Activated naive CD4-positive, alpha-beta T cell treated with anti-CD3 and anti-CD28 coated beads, Interleukin-2, amount 50 U/mL, for 72 hours (primary cell): ENCODE results near the gene NSRP1. TPM values are rescaled to one million over a fixed set of nuclear protein-coding genes. Genes with fewer than 3 reads are reported as not detected.
"Not testable (repeated sequence)": the region's sequence is repeated elsewhere in the genome, so short reads cannot be mapped to it uniquely, and the experiment has no call there.

Experiments
- ATAC-seq, 2 donors: fragments of 150-1000 bp; cut with Tn5 transposase; 2 replicates each; pipeline ENCODE4 v1.10.0; 2021; ENCODE audit warnings: mild to moderate bottlenecking in 2 of 2, moderate library complexity in 2 of 2
- DNase-seq, 2 donors: peaks; one replicate each; pipeline ENCODE4 v3.0.0; 2021 to 2022; ENCODE audit warnings: low spot score in 2 of 2
- H3K27ac Mint-ChIP-seq, 2 donors: one replicate each; pipeline ENCODE4 v1.8.0; 2022; ENCODE audit warnings: mild to moderate bottlenecking in 2 of 2, mixed read lengths in 2 of 2
- H3K36me3 Mint-ChIP-seq, 2 donors: one replicate each; pipeline ENCODE4 v1.8.0; 2022; ENCODE audit warnings: mixed read lengths in 2 of 2
- H3K9me3 Mint-ChIP-seq, 2 donors: one replicate each; pipeline ENCODE4 v1.8.0; 2022; ENCODE audit warnings: mixed read lengths in 2 of 2
- total RNA-seq, 2 donors: library from RNA; stranded (reverse); gene quantifications; one replicate each; pipeline ENCODE4 v1.2.3, GENCODE V29; 2022

Gene NSRP1
- total RNA-seq, 2 donors from 2014 or later: 22.0 to 33.6 TPM

DNA sequence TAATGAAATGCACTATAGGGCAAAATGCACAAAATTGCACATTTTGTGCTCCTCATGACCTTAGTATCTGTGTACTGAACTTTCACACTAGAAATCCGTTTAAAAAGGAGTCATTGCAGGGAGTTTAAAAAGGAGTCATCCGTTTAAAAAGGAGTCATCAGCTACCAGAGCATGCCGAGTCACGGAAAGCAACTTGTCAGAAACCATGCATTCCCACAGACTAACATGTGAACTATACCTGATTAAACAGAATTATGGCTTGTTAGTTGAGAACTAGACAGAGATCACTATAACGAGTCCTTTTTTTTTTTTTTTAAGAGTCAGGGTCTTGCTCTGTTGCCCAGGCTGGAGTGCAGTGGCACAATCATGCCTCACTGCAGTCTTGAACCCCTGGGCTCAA lies 83.0 kb downstream of the NSRP1 start:
- DNase-seq (no peak), ATAC-seq (no peak)
- Mint-ChIP-seq H3K27ac (no peak overlapping the region), H3K9me3 (no peaks in the 10 kb centered on the region), H3K36me3 (no peaks in the 10 kb centered on the region)

DNA sequence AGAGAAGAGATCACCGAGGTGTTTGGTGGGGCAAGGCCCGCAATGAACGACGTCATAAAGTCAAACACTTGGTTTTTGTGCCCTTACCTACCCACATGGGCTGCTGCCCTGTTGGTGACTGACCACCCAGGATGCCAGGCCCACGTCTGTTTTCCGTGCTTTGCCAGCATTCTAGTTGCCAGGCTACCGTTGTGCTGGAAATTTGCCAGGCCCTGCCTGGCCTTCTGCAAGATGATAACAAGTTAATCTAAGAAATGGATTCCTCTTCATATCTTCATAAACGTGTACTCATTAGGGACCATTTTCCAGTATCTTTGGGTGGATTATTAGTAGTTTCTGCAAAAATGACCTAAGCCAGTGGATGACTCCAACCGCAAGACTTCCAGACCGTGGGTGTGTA lies 83.5 kb downstream of the NSRP1 start:
- ATAC-seq: no peak
- Mint-ChIP-seq H3K36me3 (no peaks in the 10 kb centered on the region), H3K27ac (no peak overlapping the region), H3K9me3 (no peaks in the 10 kb centered on the region)
- DNase-seq: no peak

- H3K36me3 Mint-ChIP-seq, H3K9me3 Mint-ChIP-seq, DNase-seq, ATAC-seq, H3K27ac Mint-ChIP-seq: not testable (repeated sequence)
Observed at GRCh38 chr17:30200656-30201055, 84.0 kb downstream of the NSRP1 start.

- H3K27ac Mint-ChIP-seq: no peak overlapping the region
Observed at GRCh38 chr17:30203471-30203981, 86.9 kb downstream of the NSRP1 start.

GRCh38 chr17:30207655-30208054 lies 91.0 kb downstream of the NSRP1 start:
- Mint-ChIP-seq H3K27ac (no peak overlapping the region), H3K36me3 (no peaks in the 10 kb centered on the region), H3K9me3 (no peaks in the 10 kb centered on the region)
- ATAC-seq (no peak), DNase-seq (no peak)

More at GRCh38 chr17:30203471-30203981, 86.9 kb downstream of the NSRP1 start:
- no peaks in the 10 kb centered on the region for H3K9me3 Mint-ChIP-seq
- no peaks in the 10 kb centered on the region for H3K36me3 Mint-ChIP-seq
- ATAC-seq (no peak), DNase-seq (no peak)

DNA sequence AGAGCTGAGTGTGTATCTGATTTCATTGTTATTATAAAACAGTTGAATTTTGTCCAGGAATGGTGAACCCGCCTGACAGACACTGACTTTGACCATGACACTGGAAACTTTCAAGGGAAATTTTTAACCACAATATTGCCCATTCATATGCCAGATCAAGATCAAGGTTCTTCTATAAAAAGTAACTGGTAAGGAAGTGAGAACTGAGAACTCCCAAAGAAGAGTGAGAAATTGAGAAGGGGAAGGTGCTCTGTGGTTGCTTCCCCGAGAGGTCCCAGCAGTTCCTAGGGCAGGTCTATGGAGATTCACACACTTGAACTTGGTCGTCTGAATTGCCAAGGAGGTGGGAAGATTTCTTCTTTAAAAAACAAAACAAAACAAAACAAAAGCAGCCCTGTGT lies 91.6 kb downstream of the NSRP1 start:
- no peak overlapping the region for H3K27ac Mint-ChIP-seq
- ATAC-seq (no peak), DNase-seq (no peak)
- no peaks in the 10 kb centered on the region for H3K36me3 Mint-ChIP-seq
- no peaks in the 10 kb centered on the region for H3K9me3 Mint-ChIP-seq

- DNase-seq: no peak
- Mint-ChIP-seq H3K9me3 (no peaks in the 10 kb centered on the region), H3K27ac (no peak overlapping the region), H3K36me3 (no peaks in the 10 kb centered on the region)
- ATAC-seq: no peak
Observed at GRCh38 chr17:30209930-30210329, 93.3 kb downstream of the NSRP1 start.

DNA sequence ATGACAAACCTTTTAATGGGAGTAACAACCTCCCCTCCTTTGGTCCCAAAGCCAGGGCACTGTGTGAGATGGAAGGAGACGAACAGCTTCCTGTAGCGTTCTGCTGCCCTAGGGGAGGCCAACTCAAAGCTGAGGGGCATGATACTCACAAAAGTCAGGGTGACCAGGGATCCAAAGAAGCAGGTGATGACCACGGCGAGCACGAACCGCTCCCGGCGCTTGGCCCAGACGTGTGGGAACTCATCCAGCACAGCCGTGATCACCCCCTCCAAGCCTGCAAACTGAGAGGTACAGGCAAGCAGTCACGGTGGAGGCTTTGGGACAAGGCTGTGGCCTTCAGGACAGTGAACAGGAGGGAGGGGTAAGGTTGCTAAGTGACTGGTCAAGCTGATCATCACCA lies 93.8 kb downstream of the NSRP1 start:
- H3K9me3 Mint-ChIP-seq: no peaks in the 10 kb centered on the region
- DNase-seq (no peak), ATAC-seq (no peak)
- H3K27ac Mint-ChIP-seq: no peak overlapping the region
- H3K36me3 Mint-ChIP-seq: no peaks in the 10 kb centered on the region

GRCh38 chr17:30210901-30211300 lies 94.3 kb downstream of the NSRP1 start:
- no peaks in the 10 kb centered on the region for H3K9me3 Mint-ChIP-seq
- ATAC-seq (no peak), DNase-seq (no peak)
- no peaks in the 10 kb centered on the region for H3K36me3 Mint-ChIP-seq
- H3K27ac Mint-ChIP-seq: no peak overlapping the region

DNA sequence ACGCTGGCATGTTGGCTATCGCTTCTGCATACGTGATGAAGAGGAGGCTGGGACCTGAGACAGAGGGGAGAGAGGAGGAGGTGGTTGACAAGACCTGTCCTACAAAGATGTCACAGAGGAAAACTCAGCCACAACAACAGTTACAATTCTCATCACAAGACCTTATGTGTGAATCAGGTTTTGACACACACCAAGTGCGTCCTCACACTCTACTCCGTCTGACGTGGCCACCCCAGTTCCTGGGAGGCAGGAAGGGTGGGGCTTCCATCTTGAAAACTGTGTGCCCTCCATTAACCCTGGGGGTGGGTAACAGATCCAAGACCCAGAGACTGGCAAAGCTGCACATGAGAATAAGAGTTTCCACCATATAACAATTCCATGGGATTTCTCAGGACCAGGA lies 94.8 kb downstream of the NSRP1 start:
- Mint-ChIP-seq H3K36me3 (no peaks in the 10 kb centered on the region), H3K9me3 (no peaks in the 10 kb centered on the region), H3K27ac (no peak overlapping the region)
- DNase-seq (no peak), ATAC-seq (no peak)

DNA sequence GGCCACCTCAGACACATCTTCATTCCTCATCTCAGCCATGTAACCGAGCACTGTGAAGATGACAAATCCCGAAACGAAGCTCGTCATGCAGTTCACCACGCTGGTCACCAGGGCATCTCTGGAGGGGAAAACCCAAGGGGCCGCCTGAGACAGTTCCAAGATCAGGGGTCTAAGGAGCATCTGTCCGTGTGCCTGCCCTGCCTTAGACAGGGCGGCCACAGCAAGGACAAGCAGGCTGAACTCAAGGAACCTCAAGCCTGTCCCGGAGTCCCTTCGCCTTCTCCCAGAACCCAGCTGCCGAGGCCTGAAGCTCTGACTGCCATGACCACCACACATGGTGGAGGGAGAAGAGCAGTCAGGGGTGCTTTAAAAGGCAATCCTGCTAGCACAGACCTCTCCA lies 96.1 kb downstream of the NSRP1 start:
- ATAC-seq (no peak), DNase-seq (no peak)
- no peaks in the 10 kb centered on the region for H3K36me3 Mint-ChIP-seq
- no peaks in the 10 kb centered on the region for H3K9me3 Mint-ChIP-seq
- no peak overlapping the region for H3K27ac Mint-ChIP-seq

DNA sequence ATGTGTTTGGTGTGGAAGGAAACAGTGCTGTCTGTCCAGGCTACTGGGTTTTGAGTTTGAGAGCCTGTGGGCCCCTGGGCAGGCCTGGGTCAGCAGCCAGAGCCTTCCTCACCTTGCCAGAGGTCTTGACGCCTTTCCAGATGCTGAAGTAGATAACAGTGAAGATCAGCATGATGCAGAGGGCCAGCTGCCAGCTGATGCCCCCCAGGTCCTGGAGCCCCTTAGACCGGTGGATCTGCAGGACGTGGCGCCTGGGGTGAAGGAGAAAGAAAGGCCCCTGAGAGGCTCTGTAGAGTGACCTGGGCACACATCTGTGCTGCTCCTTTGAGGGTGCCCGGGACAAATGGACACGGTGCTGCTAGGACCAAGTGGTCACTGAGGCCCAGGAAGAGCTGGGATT lies 100.4 kb downstream of the NSRP1 start:
- ATAC-seq (no peak), DNase-seq (no peak)
- Mint-ChIP-seq H3K9me3 (no peaks in the 10 kb centered on the region), H3K36me3 (no peaks in the 10 kb centered on the region), H3K27ac (no peak overlapping the region)

DNA sequence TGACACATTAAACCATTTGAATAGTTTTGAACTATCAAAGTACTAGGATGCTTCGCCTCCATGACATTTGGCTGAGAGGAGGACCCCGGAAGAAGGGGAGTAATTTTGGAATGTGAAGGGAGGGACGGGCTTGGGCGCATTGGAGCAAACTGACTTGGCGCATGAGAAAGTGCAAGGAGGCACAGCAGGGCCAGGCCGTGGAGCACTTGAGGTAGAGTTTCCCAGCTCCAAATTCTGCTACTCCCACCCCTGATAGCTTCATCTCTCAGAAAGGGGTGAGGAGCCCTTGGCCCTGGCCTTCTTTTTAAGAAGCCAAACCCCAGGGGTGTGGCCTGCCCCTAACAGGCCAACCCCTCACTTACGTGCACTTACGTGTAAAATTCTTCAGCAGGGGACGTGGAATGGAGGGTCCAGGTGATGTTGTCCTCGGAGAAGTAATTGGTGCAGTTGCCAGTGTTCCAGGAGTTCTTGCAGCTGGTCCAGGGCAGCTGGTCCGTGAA lies 101.2 kb downstream of the NSRP1 start:
- Mint-ChIP-seq H3K36me3 (no peaks in the 10 kb centered on the region), H3K27ac (no peak overlapping the region), H3K9me3 (no peaks in the 10 kb centered on the region)
- ATAC-seq (no peak), DNase-seq (no peak)

- Mint-ChIP-seq H3K9me3 (no peaks in the 10 kb centered on the region), H3K36me3 (no peaks in the 10 kb centered on the region), H3K27ac (no peak overlapping the region)
- ATAC-seq: peak in 1 of 2 donors; percentile 74
- no peak for DNase-seq
Observed at GRCh38 chr17:30218799-30219198, 102.2 kb downstream of the NSRP1 start.

DNA sequence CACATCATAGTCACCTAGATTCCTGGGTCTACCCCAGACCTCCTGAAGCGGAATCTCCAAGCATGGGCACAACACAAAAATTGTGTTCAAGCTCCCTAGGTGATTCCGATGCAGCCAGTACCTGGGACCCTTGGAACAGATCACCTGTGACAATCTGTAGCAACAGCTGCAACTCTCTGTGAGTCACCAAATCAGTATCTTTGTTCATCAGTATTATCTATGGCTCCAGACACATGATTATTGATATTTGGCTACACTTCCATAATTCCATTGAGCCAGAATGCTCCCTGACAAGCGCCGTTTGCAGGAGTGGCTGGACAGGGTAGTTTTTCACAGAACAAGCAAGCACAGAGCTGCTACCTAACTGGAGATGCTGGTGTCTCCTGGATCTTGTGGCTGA lies 102.7 kb downstream of the NSRP1 start:
- ATAC-seq (no peak), DNase-seq (no peak)
- no peaks in the 10 kb centered on the region for H3K9me3 Mint-ChIP-seq
- H3K36me3 Mint-ChIP-seq: no peaks in the 10 kb centered on the region
- H3K27ac Mint-ChIP-seq: no peak overlapping the region

GRCh38 chr17:30219833-30220232 lies 103.2 kb downstream of the NSRP1 start:
- no peak for ATAC-seq
- Mint-ChIP-seq H3K27ac (no peak overlapping the region), H3K9me3 (no peaks in the 10 kb centered on the region), H3K36me3 (no peaks in the 10 kb centered on the region)
- DNase-seq: no peak

DNA sequence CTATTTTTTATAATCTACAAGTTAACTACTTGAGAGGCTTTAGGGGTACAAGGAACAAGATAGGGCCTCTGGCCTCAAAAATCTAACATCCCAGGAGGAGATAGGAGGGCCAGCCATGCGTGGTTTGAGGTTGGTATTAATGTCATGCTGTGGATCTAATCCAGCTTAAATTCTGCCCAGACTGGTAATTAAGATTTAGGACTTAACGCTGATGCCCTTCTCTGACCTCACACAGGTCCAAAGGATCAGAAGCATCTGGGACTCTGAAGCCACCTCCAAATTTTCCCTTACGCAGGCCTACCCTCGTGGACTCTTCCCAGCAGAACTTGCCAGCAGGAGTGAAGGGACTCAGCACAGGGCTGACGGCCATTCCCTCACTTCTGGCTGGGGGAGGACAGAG lies 103.8 kb downstream of the NSRP1 start:
- no peaks in the 10 kb centered on the region for H3K9me3 Mint-ChIP-seq
- DNase-seq (no peak), ATAC-seq (no peak)
- H3K36me3 Mint-ChIP-seq: no peaks in the 10 kb centered on the region
- H3K27ac Mint-ChIP-seq: no peak overlapping the region

DNA sequence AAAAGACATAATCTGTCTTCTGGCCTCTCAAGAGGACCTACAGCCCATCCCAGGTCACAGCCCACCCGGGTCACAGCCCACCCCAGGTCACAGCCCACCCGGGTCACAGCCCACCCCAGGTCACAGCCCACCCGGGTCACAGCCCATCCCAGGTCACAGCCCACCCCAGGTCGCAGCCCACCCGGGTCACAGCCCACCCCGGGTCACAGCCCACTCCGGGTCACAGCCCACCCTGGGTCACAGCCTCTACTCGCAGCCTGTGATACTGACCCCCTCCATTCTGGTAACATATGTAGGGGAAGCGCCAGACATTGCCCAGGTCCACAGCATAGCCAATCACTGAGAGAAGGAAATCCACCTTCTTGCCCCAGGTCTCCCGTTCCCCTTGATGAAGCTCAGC lies 104.7 kb downstream of the NSRP1 start:
- Mint-ChIP-seq H3K9me3 (no peaks in the 10 kb centered on the region), H3K36me3 (no peaks in the 10 kb centered on the region), H3K27ac (no peak overlapping the region)
- ATAC-seq: no peak
- DNase-seq: no peak

DNA sequence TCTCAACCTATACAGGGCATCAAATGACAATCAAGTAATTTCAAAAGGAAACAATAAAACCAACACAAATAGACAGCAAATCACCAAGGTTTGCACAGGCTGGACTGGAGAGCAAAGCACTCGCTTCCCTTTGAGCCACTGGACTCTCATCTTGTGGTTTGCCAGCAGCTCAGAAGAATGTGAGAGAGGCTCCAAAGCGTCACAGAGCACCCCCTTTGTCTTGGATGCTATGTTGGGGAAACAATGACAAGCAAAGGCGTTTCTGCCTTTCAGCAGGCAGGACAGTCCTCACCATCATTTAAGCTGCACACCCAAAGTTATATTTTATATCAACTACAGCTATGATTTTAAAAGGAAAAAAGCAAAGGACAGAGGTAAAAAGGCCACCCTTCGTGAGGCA lies 105.6 kb downstream of the NSRP1 start:
- DNase-seq (no peak), ATAC-seq (no peak)
- Mint-ChIP-seq H3K9me3 (no peaks in the 10 kb centered on the region), H3K27ac (no peak overlapping the region), H3K36me3 (no peaks in the 10 kb centered on the region)
